GM21786 (cell line): ENCODE measurements around the gene PHF21A.
"Not testable (repeated sequence)": the region's sequence is repeated elsewhere in the genome, so short reads cannot be mapped to it uniquely, and the experiment has no call there.

Experiments
- ATAC-seq: cut with Tn5 transposase; IDR thresholded peaks from one replicate; pipeline ENCODE4 v1.9.1; 2021; ENCODE audit not compliant: unreplicated experiment

The PHF21A gene

GRCh38 chr11:45906965-45907611 lies 214.2 kb downstream of the PHF21A start, which contains the start of gene FREY1:
TSS of gene FREY1 (minus strand) at chr11:45907271. CDS start at chr11:45907245, 26 bp downstream.
- ATAC-seq = no peak

- ATAC-seq = no peak
Measured at GRCh38 chr11:45906096-45906682, 215.1 kb downstream of the PHF21A start.

- not testable (repeated sequence) for ATAC-seq
Measured at GRCh38 chr11:45905576-45905975, 215.7 kb downstream of the PHF21A start.

- no peak for ATAC-seq
Measured at GRCh38 chr11:45905095-45905494, 216.2 kb downstream of the PHF21A start.

- no peak for ATAC-seq
Measured at GRCh38 chr11:45904309-45904915, 216.8 kb downstream of the PHF21A start.

- no peak for ATAC-seq
Measured at GRCh38 chr11:45902452-45903380, 218.5 kb downstream of the PHF21A start.

- no peak for ATAC-seq
Measured at GRCh38 chr11:45901626-45902025, 219.6 kb downstream of the PHF21A start.

GRCh38 chr11:45900916-45901617 lies 220.2 kb downstream of the PHF21A start:
- ATAC-seq = no peak

- ATAC-seq = not testable (repeated sequence)
Measured at GRCh38 chr11:45900175-45900800, 221.0 kb downstream of the PHF21A start.

GRCh38 chr11:45899448-45900174 lies 221.6 kb downstream of the PHF21A start:
- ATAC-seq = peak; percentile 59

GRCh38 chr11:45899086-45899447 lies 222.2 kb downstream of the PHF21A start:
- ATAC-seq = no peak

- no peak for ATAC-seq
Measured at GRCh38 chr11:45897556-45897955, 223.7 kb downstream of the PHF21A start.

GRCh38 chr11:45896422-45896984 lies 224.8 kb downstream of the PHF21A start:
- ATAC-seq = no peak

- no peak for ATAC-seq
Measured at GRCh38 chr11:45895553-45896259, 225.5 kb downstream of the PHF21A start.

- no peak for ATAC-seq
Measured at GRCh38 chr11:45894555-45895247, 226.6 kb downstream of the PHF21A start.

- ATAC-seq = no peak
Measured at GRCh38 chr11:45892856-45893255, 228.4 kb downstream of the PHF21A start.

- no peak for ATAC-seq
Measured at GRCh38 chr11:45890886-45891550, 230.2 kb downstream of the PHF21A start.
